Transverse colon (tissue), 4 donors: ENCODE measurements around the gene DOCK1.

Experiments used
- CTCF ChIP-seq, 5 experiments: fragments of 200-600 bp in 3 of 5; fragments of 450-650 bp in 2 of 5; sonication (generic) in 3 of 5; IDR thresholded peaks; 1 replicate in 2 of 5; 2 replicates in 3 of 5; pipeline ENCODE4 v1.5.1; 2016 to 2017; ENCODE audit warnings: antibody characterized with exemption in 5 of 5, inconsistent platforms in 3 of 5, mild to moderate bottlenecking in 2 of 5, moderate library complexity in 1 of 5
- EP300 ChIP-seq: sonication (generic); formaldehyde crosslinking; IDR thresholded peaks from one replicate; pipeline ENCODE4 v1.6.1; 2017; ENCODE audit warnings: antibody characterized with exemption, low read depth
- POLR2A ChIP-seq: fragments of 450-650 bp; IDR thresholded peaks from one replicate; pipeline ENCODE4 v1.6.1; 2016; ENCODE audit warnings: antibody characterized with exemption, mild to moderate bottlenecking, moderate library complexity
- POLR2AphosphoS5 ChIP-seq, 3 donors: sonication (generic); formaldehyde crosslinking; IDR thresholded peaks; one replicate each; pipeline ENCODE4 v1.6.1; 2016; ENCODE audit warnings: antibody characterized with exemption in 3 of 3

- TF ChIP-seq CTCF (IDR thresholded peaks at IDR 0.05) (no peak), POLR2AphosphoS5 (IDR thresholded peaks at IDR 0.05) (no peak), POLR2A (no peak), EP300 (no peak)
Observed at GRCh38 chr10:127434006-127434405, 528.8 kb downstream of the DOCK1 start.
